Cardiac ventricle fibroblast (primary cell): ENCODE results near the gene SFTPA2. TPM values are rescaled to one million over a fixed set of nuclear protein-coding genes. Genes with fewer than 3 reads are reported as not detected.

Source experiments
- total RNA-seq: library from RNA; depleted of rRNA; stranded (reverse); fragments of >200 nt; gene quantifications from 2 replicates; pipeline ENCODE4 v1.2.3, GENCODE V29; 2015

SFTPA2 gene
- not detected in 2 replicates for total RNA-seq

DNA sequence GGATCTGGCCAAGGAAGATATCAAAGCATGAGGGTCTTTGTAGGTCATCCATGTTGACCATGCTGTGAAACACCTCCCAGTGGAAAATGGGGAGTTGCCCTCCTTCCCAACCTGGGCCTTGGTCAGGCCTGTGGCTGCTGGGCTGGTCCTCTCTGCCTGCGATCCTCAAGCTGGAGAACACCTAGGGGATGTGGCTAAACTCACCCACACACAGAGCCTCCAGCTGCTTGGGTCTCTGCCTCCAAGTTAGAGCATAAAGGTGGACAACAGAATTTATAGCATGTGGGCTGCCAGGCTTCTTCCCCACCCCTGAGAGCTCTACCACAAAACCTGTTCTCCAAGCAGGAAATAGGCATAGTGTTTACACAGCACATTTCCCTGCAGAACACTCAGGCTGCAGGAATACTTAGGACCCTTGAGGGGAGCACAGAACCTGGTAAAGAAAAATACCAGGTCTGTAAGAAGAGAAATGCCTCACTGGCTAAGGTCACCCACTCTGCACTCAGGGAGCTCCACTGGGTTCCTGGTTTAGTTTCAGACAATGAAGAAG is at the start of gene SFTPA2:
Gene SFTPA2 (minus strand): TSS at position 248 of the 550 bp plus-strand sequence. CDS start 924 bp downstream, outside the sequence.

GRCh38 chr10:79511891-79512583 is 48.2 kb downstream of the SFTPA2 start, which contains the start of gene EIF5AL1:
TSS of gene EIF5AL1 (plus strand) at chr10:79512533. CDS start at chr10:79512650, 117 bp downstream.

Other genes starting within 250 kb of the SFTPA2 start
- gene PPIF, start 212.9 kb downstream of the SFTPA2 start, total RNA-seq = 34.4 and 37.1 TPM in 2 replicates
- gene ZCCHC24, start 114.8 kb downstream of the SFTPA2 start, total RNA-seq = 87.0 and 88.7 TPM in 2 replicates
- gene EIF5AL1, start 47.9 kb downstream of the SFTPA2 start, total RNA-seq = 0.37 and 0.49 TPM in 2 replicates
- gene SFTPA1, start 50.5 kb upstream of the SFTPA2 start, total RNA-seq = not detected in 2 replicates
- 0.49 and 1.3 TPM in 2 replicates for gene NUTM2B, start 142.8 kb upstream of the SFTPA2 start, total RNA-seq